Measurements from ENCODE around the gene KIAA0825.
A peak's percentile ranks its signal among the peaks of the same experiment; 100 is the strongest.

KIAA0825 gene

GRCh38 chr5:94433397-94434163 is 184.8 kb downstream of the KIAA0825 start:
- no peak for DNase-seq

DNA sequence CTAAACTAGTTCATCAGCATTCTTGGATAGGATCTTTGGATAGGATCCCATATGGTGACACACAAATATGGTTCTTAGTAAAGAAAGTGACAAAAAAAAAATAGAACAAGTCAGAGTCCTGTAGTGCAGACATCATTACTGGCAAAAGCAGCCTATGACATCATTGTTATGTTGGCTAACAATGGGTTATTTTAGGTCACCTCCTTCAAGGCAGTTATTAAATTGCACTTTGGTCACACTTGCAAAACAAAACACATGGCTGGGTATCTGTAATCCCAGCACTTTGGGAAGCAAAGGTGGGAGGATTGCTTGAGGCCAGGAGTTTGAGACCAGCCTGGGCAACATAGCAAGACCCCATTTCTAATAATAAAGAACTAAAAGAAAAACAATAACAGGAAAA is 185.9 kb downstream of the KIAA0825 start:
- no peak for DNase-seq

GRCh38 chr5:94431696-94432095 is 186.7 kb downstream of the KIAA0825 start:
- DNase-seq, result no peak

GRCh38 chr5:94429566-94429965 is 188.8 kb downstream of the KIAA0825 start:
- no peak for DNase-seq

DNA sequence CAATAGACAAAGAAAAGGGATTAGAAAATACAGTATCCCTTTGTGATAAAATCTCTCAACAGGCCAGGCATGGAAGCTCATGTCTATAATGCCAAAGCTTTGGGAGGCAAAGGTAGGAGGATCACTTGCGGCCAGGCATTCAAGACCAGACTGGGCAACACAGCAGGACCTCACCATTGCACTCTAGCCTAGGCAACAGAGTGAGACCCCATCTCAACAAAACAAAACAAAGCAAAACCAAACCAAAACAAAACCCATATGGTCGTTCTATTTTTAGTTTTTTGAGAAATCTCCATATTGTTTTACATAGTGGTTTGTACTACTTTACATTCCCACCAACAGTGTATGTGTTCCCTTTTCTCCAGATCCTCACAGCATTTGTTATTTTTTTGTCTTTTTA is 193.0 kb downstream of the KIAA0825 start:
- DNase-seq, result no peak

- peak; percentile 69 for DNase-seq
Measured at GRCh38 chr5:94423411-94423810, 195.0 kb downstream of the KIAA0825 start.

DNA sequence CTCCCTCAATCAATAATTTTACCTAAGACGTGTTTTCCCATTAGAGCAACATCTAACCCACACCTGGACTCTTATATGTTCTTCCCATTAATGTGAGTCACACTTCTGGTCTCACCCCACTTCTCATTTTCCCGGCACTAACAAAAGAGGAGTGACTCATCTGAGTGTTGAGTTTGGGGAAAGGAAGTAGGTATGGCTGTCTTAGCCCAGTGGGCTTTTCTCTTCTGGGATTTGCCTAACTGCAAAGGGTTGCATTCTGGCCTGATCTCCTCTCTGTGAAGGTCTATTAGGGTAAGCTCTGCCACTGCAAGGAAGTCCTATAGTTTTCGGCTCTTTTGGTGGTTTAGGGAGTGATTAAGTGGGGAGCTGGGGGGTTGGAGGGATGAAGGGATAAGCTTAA is 195.6 kb downstream of the KIAA0825 start:
- DNase-seq, result peak; percentile 61

- no peak for DNase-seq
Measured at GRCh38 chr5:94420885-94421284, 197.5 kb downstream of the KIAA0825 start.

GRCh38 chr5:94415798-94416197 is 202.6 kb downstream of the KIAA0825 start:
- no peak for DNase-seq

- no peak for DNase-seq
Measured at GRCh38 chr5:94409440-94409839, 209.0 kb downstream of the KIAA0825 start.

DNA sequence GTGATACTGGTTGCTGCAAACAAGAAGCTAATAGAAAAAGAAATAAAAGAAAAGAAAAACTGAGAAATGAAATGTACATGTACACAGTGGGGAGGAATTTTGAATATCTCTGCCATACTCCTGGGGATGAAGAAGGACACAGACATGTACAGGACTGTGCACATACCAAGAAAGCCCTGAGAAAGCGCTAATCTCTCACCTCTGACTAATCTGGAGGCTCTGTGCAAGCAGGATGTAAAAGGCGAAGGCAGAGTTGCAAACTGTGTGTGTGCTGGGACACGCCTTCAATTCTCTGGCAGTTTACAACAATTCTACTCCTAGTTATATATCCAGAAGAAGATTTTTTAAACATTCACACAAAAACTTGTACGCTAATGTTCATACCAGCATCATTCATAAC is 211.4 kb downstream of the KIAA0825 start:
- no peak for DNase-seq

- DNase-seq, result no peak
Measured at GRCh38 chr5:94403483-94403882, 214.9 kb downstream of the KIAA0825 start.

GRCh38 chr5:94402096-94402495 is 216.3 kb downstream of the KIAA0825 start:
- DNase-seq, result no peak

DNA sequence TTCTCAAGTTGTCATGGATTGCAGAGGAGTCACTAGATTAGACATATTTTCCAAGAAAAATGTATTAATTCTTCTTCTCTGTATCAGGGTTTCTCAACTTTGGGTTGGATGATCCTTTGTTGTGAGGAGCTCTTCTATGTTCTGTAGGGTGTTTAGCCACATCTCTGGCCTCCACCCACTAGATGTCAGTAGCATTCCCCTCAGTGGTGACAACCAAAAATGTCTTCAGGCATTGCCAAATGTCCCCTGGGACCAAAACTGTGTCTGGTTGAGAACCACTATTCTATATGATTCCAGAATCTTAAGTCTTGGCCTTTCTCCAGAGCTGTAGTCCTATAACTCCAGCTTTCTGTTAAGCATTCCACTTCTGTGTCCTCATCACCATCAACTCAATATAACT is 220.9 kb downstream of the KIAA0825 start:
- no peak for DNase-seq

DNA sequence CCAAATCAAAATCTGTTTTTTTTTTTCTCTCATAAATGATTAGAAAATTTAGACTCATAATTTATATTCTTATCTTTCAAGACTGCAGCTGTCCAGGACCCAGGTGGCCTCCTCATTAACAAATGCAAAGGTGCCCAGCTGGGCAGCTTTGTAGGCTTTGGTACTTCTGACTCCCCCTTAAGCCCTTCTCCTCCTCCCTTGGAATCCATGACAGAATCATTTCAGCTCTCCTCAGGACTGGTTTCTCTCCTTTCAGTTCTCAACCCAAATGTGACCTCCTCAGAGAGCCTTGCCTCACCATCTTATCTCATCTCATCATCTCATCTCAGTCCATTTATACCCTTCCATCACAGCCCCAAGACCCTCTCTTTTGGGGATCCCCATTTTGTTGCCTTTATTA is 221.7 kb downstream of the KIAA0825 start:
- no peak for DNase-seq

- no peak for DNase-seq
Measured at GRCh38 chr5:94395468-94395867, 222.9 kb downstream of the KIAA0825 start.

GRCh38 chr5:94391996-94392395 is 226.4 kb downstream of the KIAA0825 start:
- DNase-seq, result peak; percentile 40

- no peak for DNase-seq
Measured at GRCh38 chr5:94389515-94389899, 228.9 kb downstream of the KIAA0825 start.

DNA sequence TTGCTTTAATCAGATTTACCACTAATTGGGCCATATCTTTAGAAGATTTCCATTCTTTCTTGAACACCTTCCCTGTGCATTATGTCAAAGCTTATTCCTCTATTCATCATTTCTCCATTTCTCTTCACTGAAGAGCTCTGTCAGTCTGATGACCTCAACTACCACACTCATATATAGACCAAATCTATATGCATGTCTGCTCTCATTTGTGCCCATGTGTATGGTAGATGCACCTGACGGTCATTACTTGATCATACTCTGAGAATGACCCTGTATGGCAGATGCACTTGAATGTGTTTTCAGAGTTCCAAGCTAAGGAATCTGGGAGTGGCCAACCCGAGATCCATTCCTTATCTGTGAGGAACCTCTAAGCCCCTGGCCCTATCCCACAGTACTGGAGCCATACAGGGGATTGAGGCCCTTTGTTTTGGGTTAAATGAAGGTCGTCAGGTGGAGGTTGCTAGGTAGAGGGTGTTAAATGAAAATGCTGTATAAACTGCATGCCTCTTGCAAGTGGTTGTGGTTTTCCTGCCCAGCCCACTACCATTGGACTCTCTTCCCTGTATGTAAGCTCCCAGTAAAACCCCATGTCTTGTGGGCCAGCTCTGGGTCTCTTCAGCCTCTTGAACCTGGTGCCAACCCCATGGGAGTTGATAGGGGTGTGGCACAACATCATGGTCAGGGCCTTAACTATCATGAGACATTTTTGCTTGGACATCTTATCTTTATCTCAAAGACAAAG is 229.5 kb downstream of the KIAA0825 start:
- no peak for DNase-seq

DNA sequence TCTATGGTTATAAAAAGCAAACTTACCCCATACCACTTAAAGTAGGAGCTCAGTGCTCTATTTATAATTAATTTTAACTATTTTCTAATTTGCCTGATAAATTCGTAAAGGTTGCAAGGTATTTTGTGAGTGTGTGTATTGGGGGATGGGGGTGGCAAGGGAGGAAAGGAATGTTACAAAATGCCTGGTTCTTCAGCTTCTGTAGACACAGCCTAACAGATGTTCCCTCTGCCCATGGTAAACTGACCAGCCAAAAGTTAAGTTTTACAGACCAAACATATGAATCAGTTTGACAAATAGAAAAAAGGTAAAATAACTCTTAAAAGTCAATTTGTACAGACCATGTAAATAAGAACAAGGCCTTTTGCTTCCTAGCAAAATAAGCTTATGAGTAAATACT is 232.6 kb downstream of the KIAA0825 start:
- no peak for DNase-seq

DNA sequence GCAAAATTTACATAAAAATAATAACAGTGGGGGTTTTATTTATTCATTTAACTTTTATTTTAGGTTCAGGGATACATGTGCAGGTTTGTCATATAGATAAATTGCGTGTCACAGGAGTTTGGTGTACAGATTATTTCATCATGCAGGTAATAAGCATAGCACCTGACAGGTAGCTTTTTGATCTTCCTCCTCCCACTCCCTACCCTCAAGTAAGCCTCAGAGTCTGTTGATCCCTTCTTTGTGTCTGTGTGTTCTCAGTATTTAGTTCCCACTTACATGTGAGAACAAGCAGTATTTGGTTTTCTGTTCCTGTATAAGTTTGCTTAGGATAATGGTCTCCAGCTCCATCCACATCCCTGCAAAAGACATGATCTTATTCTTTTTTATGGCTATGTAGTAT is 240.3 kb downstream of the KIAA0825 start:
- DNase-seq, result no peak

DNA sequence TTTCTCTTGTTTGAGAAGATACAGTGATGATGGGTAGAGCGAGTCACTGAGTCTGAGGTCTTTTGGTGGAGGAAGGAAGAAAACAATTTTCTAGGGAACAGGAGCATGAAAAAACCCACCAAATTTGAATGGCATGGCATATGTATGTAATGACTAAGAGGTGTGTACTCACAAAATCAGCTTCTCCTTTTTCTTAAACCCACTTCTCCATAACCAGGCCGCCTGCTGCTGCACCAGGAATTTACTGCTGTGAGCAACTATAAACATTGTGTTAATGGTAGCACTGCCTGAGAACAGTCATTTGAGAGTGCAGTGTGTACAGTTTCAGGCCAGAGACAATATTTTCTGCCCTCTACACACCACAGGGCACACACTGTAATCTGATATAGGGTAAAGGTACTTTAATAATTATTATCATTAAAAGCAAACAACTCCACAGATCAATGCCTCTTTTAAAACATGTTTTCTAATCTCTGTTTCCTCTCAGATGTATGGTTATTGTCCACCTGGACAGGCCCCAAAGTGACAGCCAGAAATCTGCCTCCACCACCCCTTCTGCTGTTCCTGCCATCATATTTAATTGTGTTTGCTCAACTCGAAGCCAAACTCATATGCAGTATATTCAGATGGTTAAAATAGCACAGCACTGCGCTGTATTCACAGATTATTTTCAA is 241.6 kb downstream of the KIAA0825 start:
- DNase-seq, result no peak

GRCh38 chr5:94375801-94376200 is 242.6 kb downstream of the KIAA0825 start:
- DNase-seq, result peak; percentile 48

DNA sequence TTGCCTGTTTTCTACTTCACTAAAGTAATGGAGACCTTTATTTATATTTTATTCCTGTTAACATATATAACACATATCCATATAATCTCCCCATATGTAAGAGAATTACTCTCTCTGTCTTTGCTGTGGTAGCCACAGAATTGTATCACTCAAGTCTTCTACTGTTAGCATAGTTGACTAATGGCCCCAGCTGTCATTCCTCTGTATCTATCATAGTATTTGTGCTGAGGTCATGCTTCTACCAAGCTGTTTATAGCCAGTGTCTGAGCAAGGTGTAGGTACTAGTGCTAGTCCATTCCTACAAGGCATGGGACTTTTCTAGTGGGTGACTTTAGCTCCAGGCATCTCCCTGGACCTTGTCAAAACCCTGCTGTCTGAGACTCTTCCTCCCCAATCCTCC is 244.1 kb downstream of the KIAA0825 start:
- no peak for DNase-seq

Data from DMS79 treated with DMSO at 0.1 percent for 48 hours (cell line).